Measurements from ENCODE around the gene SORBS1.

SORBS1 gene

GRCh38 chr10:95482501-95483233 lies 78.5 kb downstream of the SORBS1 start:
- Histone ChIP-seq H3K27ac (ENCODE audit: extremely low read depth, low read depth, low read length) (no peak overlapping the region), H3K4me1 (ENCODE audit: control insufficient read depth, insufficient read depth, low read length) (no peaks in the 10 kb centered on the region), H3K36me3 (ENCODE audit: control insufficient read depth in 2 of 2, insufficient read depth in 1 of 2, low read length in 2 of 2) (no peaks in the 10 kb centered on the region), H3K4me3 (ENCODE audit: low read depth, low read length) (no peak overlapping the region), H3K9me3 (ENCODE audit: control insufficient read depth, insufficient read depth, low read depth, low read length) (no peaks in the 10 kb centered on the region)
- TF ChIP-seq REPIN1 (tag by site-specific recombination; IDR thresholded peaks at IDR 0.05; ENCODE audit: low read depth) (no peak), ZNF292 (tag by site-specific recombination; IDR thresholded peaks at IDR 0.05; ENCODE audit: borderline replicate concordance, low read depth) (no peak)
- TF ChIP-seq, protein P1, sequence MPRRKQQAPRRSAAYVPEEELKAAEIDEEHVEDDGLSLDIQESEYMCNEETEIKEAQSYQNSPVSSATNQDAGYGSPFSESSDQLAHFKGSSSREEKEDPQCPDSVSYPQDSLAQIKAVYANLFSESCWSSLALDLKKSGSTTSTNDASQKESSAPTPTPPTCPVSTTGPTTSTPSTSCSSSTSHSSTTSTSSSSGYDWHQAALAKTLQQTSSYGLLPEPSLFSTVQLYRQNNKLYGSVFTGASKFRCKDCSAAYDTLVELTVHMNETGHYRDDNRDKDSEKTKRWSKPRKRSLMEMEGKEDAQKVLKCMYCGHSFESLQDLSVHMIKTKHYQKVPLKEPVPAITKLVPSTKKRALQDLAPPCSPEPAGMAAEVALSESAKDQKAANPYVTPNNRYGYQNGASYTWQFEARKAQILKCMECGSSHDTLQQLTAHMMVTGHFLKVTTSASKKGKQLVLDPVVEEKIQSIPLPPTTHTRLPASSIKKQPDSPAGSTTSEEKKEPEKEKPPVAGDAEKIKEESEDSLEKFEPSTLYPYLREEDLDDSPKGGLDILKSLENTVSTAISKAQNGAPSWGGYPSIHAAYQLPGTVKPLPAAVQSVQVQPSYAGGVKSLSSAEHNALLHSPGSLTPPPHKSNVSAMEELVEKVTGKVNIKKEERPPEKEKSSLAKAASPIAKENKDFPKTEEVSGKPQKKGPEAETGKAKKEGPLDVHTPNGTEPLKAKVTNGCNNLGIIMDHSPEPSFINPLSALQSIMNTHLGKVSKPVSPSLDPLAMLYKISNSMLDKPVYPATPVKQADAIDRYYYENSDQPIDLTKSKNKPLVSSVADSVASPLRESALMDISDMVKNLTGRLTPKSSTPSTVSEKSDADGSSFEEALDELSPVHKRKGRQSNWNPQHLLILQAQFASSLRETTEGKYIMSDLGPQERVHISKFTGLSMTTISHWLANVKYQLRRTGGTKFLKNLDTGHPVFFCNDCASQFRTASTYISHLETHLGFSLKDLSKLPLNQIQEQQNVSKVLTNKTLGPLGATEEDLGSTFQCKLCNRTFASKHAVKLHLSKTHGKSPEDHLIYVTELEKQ (tag by site-specific recombination; IDR thresholded peaks at IDR 0.05; ENCODE audit: borderline replicate concordance) = no peak
- ChIA-PET POLR2A (no interaction called here), CTCF (interaction anchor here (0.6 to 0.7 kb wide), 2 partner anchors 14 to 91 kb away, joined by 3 read pairs; no protein-coding TSS in a partner anchor)

- POLR2A ChIA-PET = no interaction called here
- TF ChIP-seq ZNF514 (tag by site-specific recombination; IDR thresholded peaks at IDR 0.05) (no peak), ZIC2 (tag by site-specific recombination; IDR thresholded peaks at IDR 0.05) (peak; percentile 56)
- Histone ChIP-seq H3K27ac (ENCODE audit: extremely low read depth, low read depth, low read length) (no peak overlapping the region), H3K4me1 (ENCODE audit: control insufficient read depth, insufficient read depth, low read length) (peaks cover 6% of the 10 kb centered on the region; the same call in 1 of the 2 replicates), H3K36me3 (ENCODE audit: control insufficient read depth in 2 of 2, insufficient read depth in 1 of 2, low read length in 2 of 2) (no peaks in the 10 kb centered on the region), H3K4me3 (ENCODE audit: low read depth, low read length) (no peak overlapping the region), H3K9me3 (ENCODE audit: control insufficient read depth, insufficient read depth, low read depth, low read length) (no peaks in the 10 kb centered on the region)
- CTCF ChIA-PET = no interaction called here
These were observed 80.2 kb downstream of the SORBS1 start for GRCh38 chr10:95480901-95481491.

DNA sequence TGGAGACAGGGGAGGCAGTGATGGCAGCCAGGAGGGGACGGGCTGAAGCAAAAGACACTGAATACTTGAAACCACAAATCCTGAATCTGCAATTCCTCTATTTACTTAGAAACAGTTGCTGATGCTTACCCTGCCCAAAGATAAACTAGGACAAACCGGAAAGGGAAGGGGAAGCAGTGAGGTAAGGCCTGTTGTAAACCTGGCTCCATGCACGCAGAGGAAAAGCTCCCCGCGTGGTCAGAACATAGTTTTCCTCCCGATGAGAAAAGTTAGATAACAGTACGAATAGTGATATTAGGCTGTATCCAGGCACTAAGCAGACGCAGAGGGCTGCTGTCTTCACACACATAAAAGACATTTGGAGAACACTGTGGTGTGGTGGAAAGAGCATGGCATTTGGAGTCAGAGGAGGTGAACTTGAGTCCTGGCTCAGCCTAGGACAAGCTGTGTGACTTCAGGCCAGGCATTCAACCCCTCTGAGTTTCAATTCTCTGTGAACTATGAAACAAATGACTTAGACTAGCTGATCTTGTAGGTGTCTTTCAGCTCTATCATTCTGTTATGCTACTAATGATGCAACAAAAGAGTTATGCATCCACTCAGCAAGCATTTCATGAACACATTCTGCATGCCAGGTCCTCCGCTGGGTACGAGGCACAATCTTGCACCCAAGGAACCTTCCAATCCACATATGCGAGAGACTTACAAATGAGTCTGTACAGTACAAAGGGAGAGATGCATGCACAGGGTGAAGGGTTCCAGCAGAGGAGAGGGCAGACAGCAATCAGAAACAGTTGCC lies 80.9 kb downstream of the SORBS1 start:
- H3K4me3 ChIP-seq (ENCODE audit: low read depth, low read length) = no peak overlapping the region
- ChIA-PET POLR2A (no interaction called here), CTCF (interaction anchor here (1.5 kb wide), 1 partner anchor 35 kb away, joined by 3 read pairs; no protein-coding TSS in a partner anchor)
- TF ChIP-seq ZNF76 (tag by site-specific recombination; IDR thresholded peaks at IDR 0.05; ENCODE audit: borderline replicate concordance, low read depth) (no peak), REPIN1 (tag by site-specific recombination; IDR thresholded peaks at IDR 0.05; ENCODE audit: low read depth) (no peak), ZNF548 (tag by site-specific recombination; IDR thresholded peaks at IDR 0.05) (no peak), ZNF302 (tag by site-specific recombination; IDR thresholded peaks at IDR 0.05; ENCODE audit: low read depth) (no peak), ZNF677 (tag by site-specific recombination; IDR thresholded peaks at IDR 0.05) (peak; percentile 71), ZNF654 (tag by site-specific recombination; IDR thresholded peaks at IDR 0.05; ENCODE audit: low read depth) (no peak)
- TF ChIP-seq, protein P2, sequence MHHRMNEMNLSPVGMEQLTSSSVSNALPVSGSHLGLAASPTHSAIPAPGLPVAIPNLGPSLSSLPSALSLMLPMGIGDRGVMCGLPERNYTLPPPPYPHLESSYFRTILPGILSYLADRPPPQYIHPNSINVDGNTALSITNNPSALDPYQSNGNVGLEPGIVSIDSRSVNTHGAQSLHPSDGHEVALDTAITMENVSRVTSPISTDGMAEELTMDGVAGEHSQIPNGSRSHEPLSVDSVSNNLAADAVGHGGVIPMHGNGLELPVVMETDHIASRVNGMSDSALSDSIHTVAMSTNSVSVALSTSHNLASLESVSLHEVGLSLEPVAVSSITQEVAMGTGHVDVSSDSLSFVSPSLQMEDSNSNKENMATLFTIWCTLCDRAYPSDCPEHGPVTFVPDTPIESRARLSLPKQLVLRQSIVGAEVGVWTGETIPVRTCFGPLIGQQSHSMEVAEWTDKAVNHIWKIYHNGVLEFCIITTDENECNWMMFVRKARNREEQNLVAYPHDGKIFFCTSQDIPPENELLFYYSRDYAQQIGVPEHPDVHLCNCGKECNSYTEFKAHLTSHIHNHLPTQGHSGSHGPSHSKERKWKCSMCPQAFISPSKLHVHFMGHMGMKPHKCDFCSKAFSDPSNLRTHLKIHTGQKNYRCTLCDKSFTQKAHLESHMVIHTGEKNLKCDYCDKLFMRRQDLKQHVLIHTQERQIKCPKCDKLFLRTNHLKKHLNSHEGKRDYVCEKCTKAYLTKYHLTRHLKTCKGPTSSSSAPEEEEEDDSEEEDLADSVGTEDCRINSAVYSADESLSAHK (tag by site-specific recombination; IDR thresholded peaks at IDR 0.05) = peak; percentile 94
- no peak overlapping the region for H3K27ac ChIP-seq (ENCODE audit: extremely low read depth, low read depth, low read length)
- no peaks in the 10 kb centered on the region for H3K36me3 ChIP-seq (ENCODE audit: control insufficient read depth in 2 of 2, insufficient read depth in 1 of 2, low read length in 2 of 2)
- peaks cover 11% of the 10 kb centered on the region for H3K4me1 ChIP-seq (ENCODE audit: control insufficient read depth, insufficient read depth, low read length)
- H3K9me3 ChIP-seq (ENCODE audit: control insufficient read depth, insufficient read depth, low read depth, low read length) = no peaks in the 10 kb centered on the region

Data from HEK293 (cell line).